Measurements from ENCODE around the gene TNRC6B. TPM values are rescaled to one million over a fixed set of nuclear protein-coding genes. Genes with fewer than 3 reads are reported as not detected.

The TNRC6B gene
- total RNA-seq (2022; extraction: Qiagen RNA extraction): 3.9 to 5.9 TPM (median 5.1 TPM) in 5 replicates

GRCh38 chr22:40177738-40178416 is at the start of gene TNRC6B:
TSS of gene TNRC6B (plus strand) at chr22:40177925. CDS start at chr22:40178136, 211 bp downstream.

GRCh38 chr22:40346185-40347118 is 168.7 kb downstream of the TNRC6B start, which contains the start of gene ADSL:
TSS of gene ADSL (plus strand) at chr22:40346500. CDS start at chr22:40346559, 59 bp downstream.

Other genes starting within 250 kb of the TNRC6B start
- gene TMA7B, start 217.5 kb upstream of the TNRC6B start, total RNA-seq (2022; extraction: Qiagen RNA extraction): not detected in 5 replicates
- under 0.01 TPM in 1 of 5 replicates, not detected in the others for gene FAM83F, start 183.0 kb upstream of the TNRC6B start, total RNA-seq (2022; extraction: Qiagen RNA extraction)
- gene ADSL, start 168.6 kb downstream of the TNRC6B start, total RNA-seq (2022; extraction: Qiagen RNA extraction): 84.0 to 94.1 TPM (median 87.5 TPM) in 5 replicates
- gene SGSM3, start 192.7 kb downstream of the TNRC6B start, total RNA-seq (2022; extraction: Qiagen RNA extraction): 16.1 to 24.2 TPM (median 21.3 TPM) in 5 replicates

All from A549 treated with CORT108297 at 1 μM for 4 hours (cell line).